ENCODE results near the gene PLCD1.

Gene PLCD1

GRCh38 chr3:38003371-38003816, 26.0 kb downstream of the PLCD1 start:
- TF ChIP-seq ZNF274 (IDR thresholded peaks at IDR 0.05; ENCODE audit: low read depth, low read length) = no peak
- no peak overlapping the region for H3K4me3 ChIP-seq (ENCODE audit: low read length)

- no peak for TF ChIP-seq ZNF274 (IDR thresholded peaks at IDR 0.05; ENCODE audit: low read depth, low read length)
- H3K4me3 ChIP-seq (ENCODE audit: low read length) = no peak overlapping the region
Observed at GRCh38 chr3:38002940-38003339, 26.5 kb downstream of the PLCD1 start.

GRCh38 chr3:38002291-38002876, 27.1 kb downstream of the PLCD1 start:
- no peak overlapping the region for H3K4me3 ChIP-seq (ENCODE audit: low read length)
- no peak for TF ChIP-seq ZNF274 (IDR thresholded peaks at IDR 0.05; ENCODE audit: low read depth, low read length)

- TF ChIP-seq ZNF274 (IDR thresholded peaks at IDR 0.05; ENCODE audit: low read depth, low read length) = no peak
- no peak overlapping the region for H3K4me3 ChIP-seq (ENCODE audit: low read length)
Observed at GRCh38 chr3:38001456-38002081, 27.9 kb downstream of the PLCD1 start.

GRCh38 chr3:38000965-38001455, 28.4 kb downstream of the PLCD1 start:
- H3K4me3 ChIP-seq (ENCODE audit: low read length) = no peak overlapping the region
- TF ChIP-seq ZNF274 (IDR thresholded peaks at IDR 0.05; ENCODE audit: low read depth, low read length) = no peak

GRCh38 chr3:38000242-38000916, 29.1 kb downstream of the PLCD1 start:
- TF ChIP-seq ZNF274 (IDR thresholded peaks at IDR 0.05; ENCODE audit: low read depth, low read length) = no peak
- H3K4me3 ChIP-seq (ENCODE audit: low read length) = no peak overlapping the region

- no peak for TF ChIP-seq ZNF274 (IDR thresholded peaks at IDR 0.05; ENCODE audit: low read depth, low read length)
- no peak overlapping the region for H3K4me3 ChIP-seq (ENCODE audit: low read length)
Observed at GRCh38 chr3:37999836-38000235, 29.6 kb downstream of the PLCD1 start.

GRCh38 chr3:37997791-37998370, 31.6 kb downstream of the PLCD1 start:
- TF ChIP-seq ZNF274 (IDR thresholded peaks at IDR 0.05; ENCODE audit: low read depth, low read length) = no peak
- no peak overlapping the region for H3K4me3 ChIP-seq (ENCODE audit: low read length)

GRCh38 chr3:37997342-37997741, 32.1 kb downstream of the PLCD1 start:
- no peak overlapping the region for H3K4me3 ChIP-seq (ENCODE audit: low read length)
- TF ChIP-seq ZNF274 (IDR thresholded peaks at IDR 0.05; ENCODE audit: low read depth, low read length) = no peak

- no peak for TF ChIP-seq ZNF274 (IDR thresholded peaks at IDR 0.05; ENCODE audit: low read depth, low read length)
Observed at GRCh38 chr3:37996785-37997301, 32.6 kb downstream of the PLCD1 start.

GRCh38 chr3:37995652-37996641, 33.5 kb downstream of the PLCD1 start:
- H3K4me3 ChIP-seq (ENCODE audit: low read length) = no peak overlapping the region
- TF ChIP-seq ZNF274 (IDR thresholded peaks at IDR 0.05; ENCODE audit: low read depth, low read length) = no peak

More at GRCh38 chr3:37996785-37997301, 32.6 kb downstream of the PLCD1 start:
- H3K4me3 ChIP-seq (ENCODE audit: low read length) = no peak overlapping the region

GRCh38 chr3:37994639-37994972, 34.8 kb downstream of the PLCD1 start:
- TF ChIP-seq ZNF274 (IDR thresholded peaks at IDR 0.05; ENCODE audit: low read depth, low read length) = no peak
- peak overlapping the region; percentile 63; the same call in 1 of the 2 replicates for H3K4me3 ChIP-seq (ENCODE audit: low read length)
